PFSK-1 (cell line): ENCODE data around the gene MACROD1.

Source experiments
- POLR2AphosphoS5 ChIP-seq: IDR thresholded peaks from 2 replicates; pipeline ENCODE4 v1.6.1; 2012; ENCODE audit warnings: low read depth, mild to moderate bottlenecking, control low read depth, low read length, moderate library complexity
- SIN3A ChIP-seq: IDR thresholded peaks from 2 replicates; pipeline ENCODE4 v1.6.1; 2012; ENCODE audit warnings: mild to moderate bottlenecking, low read length, moderate library complexity, borderline replicate concordance; ENCODE audit not compliant: insufficient read depth
- TAF1 ChIP-seq: IDR thresholded peaks from 2 replicates; pipeline ENCODE4 v1.6.1; 2012; ENCODE audit warnings: low read length, control low read depth, borderline replicate concordance; ENCODE audit not compliant: insufficient read depth
- TF ChIP-seq, protein P1 (sequence below), 2 experiments: IDR thresholded peaks; 2 replicates each; pipeline versions ENCODE4 v1.6.1 to v1.8.0; 2011 to 2012; ENCODE audit warnings: low read depth in 2 of 2, low read length in 2 of 2, control low read depth in 1 of 2, inconsistent platforms in 1 of 2, mild to moderate bottlenecking in 1 of 2, moderate library complexity in 1 of 2; ENCODE audit not compliant: insufficient read depth in 1 of 2

DNA sequence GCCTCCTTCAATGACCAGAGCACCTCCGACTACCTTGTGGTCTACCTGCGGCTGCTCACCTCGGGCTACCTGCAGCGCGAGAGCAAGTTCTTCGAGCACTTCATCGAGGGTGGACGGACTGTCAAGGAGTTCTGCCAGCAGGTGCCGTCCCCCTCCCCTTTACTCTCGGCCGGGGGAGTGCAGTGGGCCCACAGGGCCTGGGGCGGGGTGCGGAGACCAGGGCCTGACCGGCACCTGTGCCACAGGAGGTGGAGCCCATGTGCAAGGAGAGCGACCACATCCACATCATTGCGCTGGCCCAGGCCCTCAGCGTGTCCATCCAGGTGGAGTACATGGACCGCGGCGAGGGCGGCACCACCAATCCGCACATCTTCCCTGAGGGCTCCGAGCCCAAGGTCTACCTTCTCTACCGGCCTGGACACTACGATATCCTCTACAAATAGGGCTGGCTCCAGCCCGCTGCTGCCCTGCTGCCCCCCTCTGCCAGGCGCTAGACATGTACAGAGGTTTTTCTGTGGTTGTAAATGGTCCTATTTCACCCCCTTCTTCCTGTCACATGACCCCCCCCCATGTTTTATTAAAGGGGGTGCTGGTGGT is 168.7 kb downstream of the MACROD1 start:
- no peak for TF ChIP-seq POLR2AphosphoS5
- no peak for TF ChIP-seq TAF1
- TF ChIP-seq, protein P1, sequence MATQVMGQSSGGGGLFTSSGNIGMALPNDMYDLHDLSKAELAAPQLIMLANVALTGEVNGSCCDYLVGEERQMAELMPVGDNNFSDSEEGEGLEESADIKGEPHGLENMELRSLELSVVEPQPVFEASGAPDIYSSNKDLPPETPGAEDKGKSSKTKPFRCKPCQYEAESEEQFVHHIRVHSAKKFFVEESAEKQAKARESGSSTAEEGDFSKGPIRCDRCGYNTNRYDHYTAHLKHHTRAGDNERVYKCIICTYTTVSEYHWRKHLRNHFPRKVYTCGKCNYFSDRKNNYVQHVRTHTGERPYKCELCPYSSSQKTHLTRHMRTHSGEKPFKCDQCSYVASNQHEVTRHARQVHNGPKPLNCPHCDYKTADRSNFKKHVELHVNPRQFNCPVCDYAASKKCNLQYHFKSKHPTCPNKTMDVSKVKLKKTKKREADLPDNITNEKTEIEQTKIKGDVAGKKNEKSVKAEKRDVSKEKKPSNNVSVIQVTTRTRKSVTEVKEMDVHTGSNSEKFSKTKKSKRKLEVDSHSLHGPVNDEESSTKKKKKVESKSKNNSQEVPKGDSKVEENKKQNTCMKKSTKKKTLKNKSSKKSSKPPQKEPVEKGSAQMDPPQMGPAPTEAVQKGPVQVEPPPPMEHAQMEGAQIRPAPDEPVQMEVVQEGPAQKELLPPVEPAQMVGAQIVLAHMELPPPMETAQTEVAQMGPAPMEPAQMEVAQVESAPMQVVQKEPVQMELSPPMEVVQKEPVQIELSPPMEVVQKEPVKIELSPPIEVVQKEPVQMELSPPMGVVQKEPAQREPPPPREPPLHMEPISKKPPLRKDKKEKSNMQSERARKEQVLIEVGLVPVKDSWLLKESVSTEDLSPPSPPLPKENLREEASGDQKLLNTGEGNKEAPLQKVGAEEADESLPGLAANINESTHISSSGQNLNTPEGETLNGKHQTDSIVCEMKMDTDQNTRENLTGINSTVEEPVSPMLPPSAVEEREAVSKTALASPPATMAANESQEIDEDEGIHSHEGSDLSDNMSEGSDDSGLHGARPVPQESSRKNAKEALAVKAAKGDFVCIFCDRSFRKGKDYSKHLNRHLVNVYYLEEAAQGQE (IDR thresholded peaks at IDR 0.05; ENCODE audit: insufficient read depth in 1 of 2, low read depth in 2 of 2, low read length in 2 of 2): no peak
- no peak for TF ChIP-seq SIN3A
